Measurements from ENCODE around the gene KIF26A.

Gene KIF26A

DNA sequence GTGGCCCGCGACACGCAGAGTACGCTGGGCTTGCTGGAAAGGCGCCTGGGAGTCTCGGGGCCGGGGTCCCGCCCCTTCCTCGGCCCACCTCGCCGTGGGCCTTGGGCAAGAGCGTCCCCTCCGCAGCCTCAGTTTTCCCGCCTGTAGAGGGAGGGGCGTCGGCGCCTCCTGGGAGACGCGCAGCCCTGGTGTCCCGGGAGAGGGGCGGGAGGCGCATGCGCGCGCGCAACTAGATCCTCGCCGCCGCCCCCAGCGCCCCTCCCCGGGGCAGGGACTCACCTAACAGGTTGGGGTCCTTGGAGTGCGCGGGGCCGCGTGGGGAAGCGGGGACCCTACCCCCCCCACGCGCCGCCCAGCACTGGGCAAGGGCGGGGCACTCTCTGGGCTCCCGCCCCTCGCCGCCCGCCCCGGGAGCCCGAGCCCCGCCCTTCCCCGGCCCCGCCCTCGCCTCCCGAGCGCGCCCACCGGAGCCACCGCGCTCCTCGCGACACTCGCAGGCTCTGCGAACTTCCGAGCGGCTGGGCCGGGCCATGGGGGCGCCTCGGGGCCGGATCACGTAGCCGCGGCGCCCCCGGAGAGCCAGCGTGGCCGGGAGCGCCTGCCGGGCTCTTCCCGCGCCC lies at the start of gene KIF26A:
Gene KIF26A (plus strand): TSS at position 490 of the 620 bp plus-strand sequence. CDS start 136 bp downstream, outside the sequence.
- no peak for TF ChIP-seq CTCF (IDR thresholded peaks at IDR 0.05; ENCODE audit: low read length, missing control alignments)
- no peak within 1 kb of the TSS for H3K4me3 ChIP-seq (replicated peaks; ENCODE audit: low read depth, low read length)
- DNase-seq (ENCODE audit: low read depth), result no peak

DNA sequence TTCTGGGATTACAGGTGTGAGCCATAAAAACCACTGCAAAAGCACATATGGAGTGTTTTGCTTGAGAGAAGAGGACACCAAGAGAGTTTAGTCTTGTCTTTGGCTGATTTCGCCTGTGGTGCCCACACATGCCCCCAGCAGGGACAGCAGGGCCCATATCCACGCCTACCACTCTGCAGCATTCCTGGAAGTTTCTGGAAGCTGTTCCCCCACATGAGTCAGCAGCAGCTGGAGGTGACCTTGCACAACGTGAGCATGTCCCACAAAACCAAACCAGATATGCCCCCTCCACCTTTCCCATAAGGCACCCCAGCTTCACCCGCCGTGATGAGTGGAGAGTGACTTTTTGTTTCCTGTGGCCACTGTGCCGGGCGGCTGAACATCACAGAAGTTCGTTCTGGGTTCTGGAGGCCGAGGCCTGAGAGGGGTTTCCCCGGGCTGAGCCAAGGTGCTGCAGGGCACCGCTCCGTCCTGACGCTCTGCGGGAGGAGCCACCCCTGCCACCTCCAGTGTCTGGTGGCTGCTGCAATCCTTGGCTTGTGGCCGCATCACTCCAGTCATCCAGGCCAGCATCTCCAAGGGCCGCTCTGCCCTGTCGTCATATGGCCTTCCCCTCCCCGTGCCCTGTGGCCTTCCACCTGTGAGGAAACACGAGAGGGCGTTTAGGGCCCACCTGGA lies 48.2 kb upstream of the KIF26A start:
- DNase-seq (ENCODE audit: low read depth), result no peak
- TF ChIP-seq CTCF (IDR thresholded peaks at IDR 0.05; ENCODE audit: low read length, missing control alignments), result no peak
- no peak overlapping the region for H3K4me3 ChIP-seq (replicated peaks; ENCODE audit: low read depth, low read length)

DNA sequence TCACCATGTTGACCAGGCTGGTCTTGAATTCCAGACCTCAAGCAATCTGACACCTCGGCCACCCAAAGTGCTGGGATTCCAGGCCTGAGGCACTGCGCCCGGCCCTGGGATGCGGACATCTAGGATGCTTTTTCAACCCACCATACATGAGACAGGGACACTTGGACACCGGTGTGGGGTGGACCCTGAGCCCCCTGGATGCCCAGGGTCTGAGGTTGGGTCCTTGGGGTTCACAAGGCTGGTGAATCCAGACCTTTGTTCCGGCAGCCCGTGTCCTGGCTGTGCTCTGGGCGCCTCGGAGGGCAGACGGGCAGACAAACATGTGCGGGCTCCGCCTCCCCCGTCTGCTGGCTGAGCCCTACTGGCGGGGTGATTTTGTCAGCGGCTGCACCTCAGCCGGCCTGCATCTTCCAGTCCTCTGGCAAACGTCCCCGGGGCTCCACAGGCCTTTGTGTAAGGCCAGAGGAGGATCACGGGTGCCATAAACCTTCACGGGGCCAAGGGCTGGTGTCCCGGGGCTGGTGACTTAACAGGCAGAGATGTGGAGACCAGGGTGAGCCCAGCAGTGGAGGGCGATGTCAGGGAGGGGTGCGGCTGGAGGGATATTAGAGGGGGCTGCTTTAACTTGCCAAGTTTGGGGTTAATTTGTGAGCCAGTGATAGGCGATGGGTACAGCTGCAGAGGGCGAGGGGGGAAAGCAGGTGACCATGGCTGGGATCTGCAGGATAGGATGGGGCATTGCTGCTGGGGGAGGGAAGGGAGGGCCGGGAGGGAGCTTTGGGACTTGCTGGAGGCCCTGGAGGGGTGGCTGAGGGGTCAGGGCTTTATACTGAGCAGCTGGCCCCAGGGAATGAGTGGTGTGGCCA lies 47.1 kb upstream of the KIF26A start:
- no peak for TF ChIP-seq CTCF (IDR thresholded peaks at IDR 0.05; ENCODE audit: low read length, missing control alignments)
- no peak overlapping the region for H3K4me3 ChIP-seq (replicated peaks; ENCODE audit: low read depth, low read length)
- DNase-seq (ENCODE audit: low read depth), result no peak

GRCh38 chr14:104091927-104092771 lies 46.2 kb upstream of the KIF26A start:
- no peak for DNase-seq (ENCODE audit: low read depth)
- no peak overlapping the region for H3K4me3 ChIP-seq (replicated peaks; ENCODE audit: low read depth, low read length)
- TF ChIP-seq CTCF (IDR thresholded peaks at IDR 0.05; ENCODE audit: low read length, missing control alignments), result no peak

GRCh38 chr14:104092931-104093365 lies 45.4 kb upstream of the KIF26A start:
- no peak for DNase-seq (ENCODE audit: low read depth)
- H3K4me3 ChIP-seq (replicated peaks; ENCODE audit: low read depth, low read length), result no peak overlapping the region
- no peak for TF ChIP-seq CTCF (IDR thresholded peaks at IDR 0.05; ENCODE audit: low read length, missing control alignments)

- H3K4me3 ChIP-seq (replicated peaks; ENCODE audit: low read depth, low read length), result no peak overlapping the region
- DNase-seq (ENCODE audit: low read depth), result no peak
- no peak for TF ChIP-seq CTCF (IDR thresholded peaks at IDR 0.05; ENCODE audit: low read length, missing control alignments)
These were observed 44.9 kb upstream of the KIF26A start for GRCh38 chr14:104093366-104094055.

Measured in fibroblast of pulmonary artery (primary cell).